ENCODE data around the gene NACA.
"Not testable (repeated sequence)": the region's sequence is repeated elsewhere in the genome, so short reads cannot be mapped to it uniquely, and the experiment has no call there.

NACA gene

DNA sequence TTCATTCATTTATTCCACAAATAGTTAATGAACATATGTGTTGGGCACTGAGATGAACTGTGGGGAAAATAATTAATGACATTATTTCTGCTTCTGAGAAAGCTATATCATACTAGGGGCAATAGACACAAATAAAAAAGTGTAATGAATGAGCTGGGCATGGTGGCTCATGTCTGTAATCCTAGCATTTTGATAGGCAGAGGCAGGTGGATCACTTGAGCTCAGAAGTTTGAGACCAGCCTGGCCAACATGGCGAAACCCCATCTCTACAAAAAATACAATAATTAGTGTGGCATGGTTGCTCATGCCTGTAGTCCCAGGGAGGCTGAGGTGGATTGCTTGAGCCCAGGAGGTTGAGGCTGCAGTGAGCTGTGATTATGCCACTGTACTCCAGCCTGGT is 32.9 kb upstream of the NACA start:
- not testable (repeated sequence) for H3K27me3 ChIP-seq (ENCODE audit: control insufficient read depth in 1 of 2, insufficient read depth in 2 of 2, low read length in 2 of 2); H3K4me1 ChIP-seq (ENCODE audit: insufficient read depth, low read length); H3K36me3 ChIP-seq (ENCODE audit: insufficient read depth, low read length); H3K9me3 ChIP-seq (ENCODE audit: low read length); H3K9ac ChIP-seq (ENCODE audit: low read length); H3K4me3 ChIP-seq (ENCODE audit: low read depth in 1 of 2, low read length in 2 of 2); H3K27ac ChIP-seq (ENCODE audit: low read depth, low read length)

DNA sequence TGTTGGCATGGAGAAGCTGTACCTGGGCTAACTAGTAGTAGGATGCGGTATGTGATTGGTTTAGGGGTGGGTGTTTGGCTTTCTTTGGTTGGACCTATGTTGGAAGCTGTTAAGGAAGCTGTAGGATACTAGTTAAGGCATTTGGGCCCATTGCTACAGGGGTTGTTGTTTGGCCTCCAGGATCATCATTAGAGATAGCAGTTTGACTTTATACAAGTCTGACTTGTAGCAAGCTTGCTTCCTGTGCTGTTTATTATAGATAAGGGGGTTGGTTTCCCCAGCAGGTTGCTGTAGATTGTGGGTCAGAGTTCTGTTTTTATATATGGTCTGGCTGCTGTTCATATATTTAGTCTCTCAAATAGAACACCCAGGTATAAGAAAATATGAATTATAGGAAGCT is 28.5 kb upstream of the NACA start:
- H3K4me1 ChIP-seq (ENCODE audit: insufficient read depth, low read length), result peaks cover 5% of the 10 kb centered on the region
- H3K4me3 ChIP-seq (ENCODE audit: low read depth in 1 of 2, low read length in 2 of 2), result no peak overlapping the region
- H3K9me3 ChIP-seq (ENCODE audit: low read length), result no peaks in the 10 kb centered on the region
- no peaks in the 10 kb centered on the region for H3K27me3 ChIP-seq (ENCODE audit: control insufficient read depth in 1 of 2, insufficient read depth in 2 of 2, low read length in 2 of 2)
- H3K9ac ChIP-seq (ENCODE audit: low read length), result no peak overlapping the region
- no peak overlapping the region for H3K27ac ChIP-seq (ENCODE audit: low read depth, low read length)
- peaks cover 4% of the 10 kb centered on the region for H3K36me3 ChIP-seq (ENCODE audit: insufficient read depth, low read length)

DNA sequence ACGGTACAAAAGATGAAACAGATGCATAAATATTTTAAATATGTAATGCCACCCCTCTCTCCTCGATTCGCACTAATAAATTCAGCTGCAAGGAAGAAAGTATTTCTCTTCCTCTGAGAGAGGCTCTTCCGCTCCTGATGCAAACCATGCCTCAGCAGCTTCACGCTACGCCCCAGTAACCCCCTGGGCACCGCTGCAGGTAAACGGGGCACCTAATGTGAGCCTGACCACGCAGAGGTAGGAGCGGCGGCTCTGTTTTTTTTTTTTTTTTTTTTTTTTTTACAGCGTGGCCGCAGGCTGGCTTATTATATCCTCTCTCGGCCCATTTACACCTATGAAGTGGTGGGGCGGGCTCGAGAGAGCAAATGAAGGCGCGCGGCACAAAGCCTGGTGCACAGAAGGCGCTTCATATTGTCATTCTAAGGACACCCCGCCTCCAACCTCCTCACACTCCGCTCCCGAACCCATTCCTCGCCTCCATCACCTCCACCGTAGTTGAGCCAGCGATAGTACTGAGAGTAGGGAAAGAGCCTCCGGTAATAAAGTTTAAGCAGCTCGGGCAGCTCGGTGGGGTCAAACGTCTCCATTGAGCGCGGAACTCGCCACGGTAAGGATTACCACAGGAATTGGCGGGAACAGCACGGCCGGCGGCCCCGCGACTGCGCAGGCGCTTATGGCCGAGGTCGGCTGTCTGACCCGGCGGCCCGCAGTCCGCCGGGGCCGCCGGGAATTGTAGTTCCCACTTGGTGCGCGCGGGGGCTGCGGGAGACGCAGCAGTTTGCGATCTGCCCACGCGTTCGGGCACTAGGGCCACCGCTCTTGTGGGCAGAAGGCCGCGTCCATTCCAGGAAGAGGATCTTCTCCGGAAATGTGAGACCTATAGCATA is 26.9 kb upstream of the NACA start, which contains the start of gene PRIM1:
Gene PRIM1 (minus strand): TSS at position 612 of the 887 bp plus-strand sequence. CDS start 25 bp downstream, at position 587.
- Histone ChIP-seq H3K9me3 (ENCODE audit: low read length) (no peaks in the 10 kb centered on the region), H3K27me3 (ENCODE audit: control insufficient read depth in 1 of 2, insufficient read depth in 2 of 2, low read length in 2 of 2) (no peaks in the 10 kb centered on the region), H3K36me3 (ENCODE audit: insufficient read depth, low read length) (peaks cover 9% of the 10 kb centered on the region), H3K9ac (ENCODE audit: low read length) (peak within 1 kb of the TSS; percentile 44), H3K4me3 (ENCODE audit: low read depth in 1 of 2, low read length in 2 of 2) (peak within 1 kb of the TSS; percentile 74 to 78), H3K27ac (ENCODE audit: low read depth, low read length) (peak within 1 kb of the TSS; percentile 41), H3K4me1 (ENCODE audit: insufficient read depth, low read length) (peaks cover 5% of the 10 kb centered on the region)

DNA sequence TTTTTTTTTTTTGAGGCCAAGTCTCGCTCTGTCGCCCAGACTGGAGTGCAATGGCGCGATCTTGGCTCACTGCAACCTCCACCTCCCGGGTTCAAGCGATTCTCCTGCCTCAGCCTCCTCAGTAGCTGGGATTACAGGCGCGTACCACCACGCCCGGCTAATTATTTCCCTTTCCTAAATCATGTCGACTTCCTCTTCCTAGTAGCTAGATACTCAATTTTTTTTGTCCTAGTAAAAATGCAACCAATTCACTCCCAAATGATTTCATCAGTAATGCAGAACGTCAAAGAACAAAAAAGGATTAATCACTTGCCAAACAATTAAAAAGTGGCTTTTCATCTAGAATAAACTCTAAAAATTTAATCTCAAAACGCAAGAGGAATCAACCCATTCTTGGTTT is 25.5 kb upstream of the NACA start:
- not testable (repeated sequence) for H3K9me3 ChIP-seq (ENCODE audit: low read length); H3K4me3 ChIP-seq (ENCODE audit: low read depth in 1 of 2, low read length in 2 of 2); H3K27ac ChIP-seq (ENCODE audit: low read depth, low read length); H3K27me3 ChIP-seq (ENCODE audit: control insufficient read depth in 1 of 2, insufficient read depth in 2 of 2, low read length in 2 of 2); H3K4me1 ChIP-seq (ENCODE audit: insufficient read depth, low read length); H3K9ac ChIP-seq (ENCODE audit: low read length)
- H3K36me3 ChIP-seq (ENCODE audit: insufficient read depth, low read length), result peaks cover 14% of the 10 kb centered on the region

DNA sequence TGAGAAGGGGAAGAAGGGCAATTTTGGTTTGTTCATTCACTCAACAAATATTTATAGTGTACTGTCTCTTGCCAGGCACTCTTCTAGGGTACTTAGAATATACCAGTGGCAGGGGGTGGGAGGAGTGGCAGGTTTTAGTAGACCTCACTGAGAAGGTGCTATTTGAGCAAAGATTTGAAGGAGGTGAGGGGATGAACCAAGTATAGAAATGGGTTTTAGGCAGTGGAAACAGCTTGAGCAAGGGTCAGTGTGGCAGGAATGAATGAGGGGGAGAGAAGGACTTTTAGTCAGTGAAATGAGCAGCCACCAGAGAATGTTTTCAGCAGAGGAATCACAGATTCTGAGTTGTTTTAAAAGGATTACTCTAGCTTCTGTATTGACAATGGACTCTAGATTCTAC is 24.8 kb upstream of the NACA start:
- Histone ChIP-seq H3K9ac (ENCODE audit: low read length) (no peak overlapping the region), H3K27ac (ENCODE audit: low read depth, low read length) (no peak overlapping the region), H3K4me1 (ENCODE audit: insufficient read depth, low read length) (peaks cover 5% of the 10 kb centered on the region), H3K36me3 (ENCODE audit: insufficient read depth, low read length) (peaks cover 14% of the 10 kb centered on the region), H3K27me3 (ENCODE audit: control insufficient read depth in 1 of 2, insufficient read depth in 2 of 2, low read length in 2 of 2) (no peaks in the 10 kb centered on the region), H3K9me3 (ENCODE audit: low read length) (no peaks in the 10 kb centered on the region), H3K4me3 (ENCODE audit: low read depth in 1 of 2, low read length in 2 of 2) (no peak overlapping the region)

DNA sequence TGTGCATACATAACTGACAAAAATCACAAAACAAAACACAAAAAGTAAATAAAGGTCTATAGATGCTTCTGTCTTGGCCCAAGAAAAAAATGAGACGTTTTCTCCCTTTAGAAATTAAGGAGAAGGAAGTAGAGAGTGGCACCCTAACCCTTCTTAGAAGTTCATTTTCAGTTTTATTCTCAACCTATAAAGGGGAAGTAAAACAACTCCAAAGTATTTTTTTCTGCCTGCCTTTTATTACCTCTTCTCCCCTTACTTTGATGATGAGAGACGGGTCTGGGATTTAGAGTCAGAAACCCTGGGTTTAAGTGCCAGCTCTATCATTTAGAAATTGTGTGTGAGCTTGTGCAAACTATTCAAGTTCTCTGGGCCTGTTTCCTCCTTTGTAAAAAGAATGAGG is 24.3 kb upstream of the NACA start:
- Histone ChIP-seq H3K9me3 (ENCODE audit: low read length) (no peaks in the 10 kb centered on the region), H3K9ac (ENCODE audit: low read length) (no peak overlapping the region), H3K4me1 (ENCODE audit: insufficient read depth, low read length) (peaks cover 5% of the 10 kb centered on the region), H3K27me3 (ENCODE audit: control insufficient read depth in 1 of 2, insufficient read depth in 2 of 2, low read length in 2 of 2) (no peaks in the 10 kb centered on the region), H3K27ac (ENCODE audit: low read depth, low read length) (no peak overlapping the region), H3K36me3 (ENCODE audit: insufficient read depth, low read length) (peaks cover 14% of the 10 kb centered on the region), H3K4me3 (ENCODE audit: low read depth in 1 of 2, low read length in 2 of 2) (no peak overlapping the region)

DNA sequence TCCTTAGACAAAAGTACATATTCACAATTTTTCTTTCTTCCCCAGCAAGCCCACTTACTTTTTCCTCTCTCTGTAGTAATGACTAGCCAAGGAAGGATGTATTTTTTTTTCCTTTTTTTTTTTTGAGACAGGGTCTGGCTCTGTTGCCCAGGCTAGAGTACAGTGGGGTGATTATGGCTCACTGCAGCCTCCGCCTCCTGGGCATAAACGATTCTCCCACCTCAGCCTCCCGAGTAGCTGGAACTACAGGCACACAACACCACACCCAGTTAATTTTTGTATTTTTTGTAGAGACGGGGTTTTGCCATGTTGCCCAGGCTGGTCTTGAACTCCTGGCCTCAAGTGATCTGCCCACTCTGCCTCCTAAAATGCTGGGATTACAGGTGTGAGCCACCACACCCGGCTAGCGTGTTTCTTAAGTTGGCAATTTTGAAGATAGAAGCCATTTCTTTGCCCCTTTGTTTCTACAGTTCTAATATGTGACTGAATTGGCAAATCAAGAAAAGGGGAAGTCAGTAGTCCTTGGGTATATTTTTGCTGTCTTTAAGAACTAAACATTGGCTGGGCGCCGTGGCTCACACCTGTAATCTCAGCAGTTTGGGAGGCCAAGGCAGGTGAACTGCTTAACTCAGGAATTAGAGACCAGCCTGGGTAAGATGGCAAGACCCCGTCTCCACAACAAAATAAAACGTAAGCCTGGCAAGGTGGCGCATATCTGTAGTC is 3.2 kb upstream of the NACA start:
- Histone ChIP-seq H3K36me3 (ENCODE audit: insufficient read depth, low read length) (no peaks in the 10 kb centered on the region), H3K27ac (ENCODE audit: low read depth, low read length) (no peak overlapping the region), H3K4me3 (ENCODE audit: low read depth in 1 of 2, low read length in 2 of 2) (no peak overlapping the region), H3K9me3 (ENCODE audit: low read length) (no peaks in the 10 kb centered on the region), H3K27me3 (ENCODE audit: control insufficient read depth in 1 of 2, insufficient read depth in 2 of 2, low read length in 2 of 2) (no peaks in the 10 kb centered on the region), H3K4me1 (ENCODE audit: insufficient read depth, low read length) (peaks cover 12% of the 10 kb centered on the region), H3K9ac (ENCODE audit: low read length) (no peak overlapping the region)

DNA sequence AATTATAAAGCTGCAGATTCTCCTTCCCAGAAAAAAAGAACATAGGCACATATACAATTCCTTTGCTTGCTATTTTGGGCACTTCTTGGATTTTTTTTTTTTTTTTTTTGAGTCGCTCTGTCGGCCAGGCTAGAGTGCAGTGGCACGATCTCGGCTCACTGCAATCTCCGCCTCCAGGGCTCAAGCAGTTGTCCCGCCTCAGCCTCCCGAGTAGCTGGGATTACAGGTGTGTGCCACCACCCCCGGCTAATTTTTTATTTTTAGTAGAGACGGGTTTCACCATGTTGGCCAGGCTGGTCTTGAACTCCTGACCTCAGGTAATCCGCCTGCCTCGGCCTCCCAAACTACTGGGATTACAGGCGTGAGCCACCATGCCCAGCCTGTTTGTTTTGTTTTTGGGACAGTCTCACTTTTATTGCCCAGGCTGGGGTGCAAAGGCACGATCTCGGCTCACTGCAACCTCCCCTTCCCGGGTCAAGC is 1.1 kb upstream of the NACA start:
- Histone ChIP-seq H3K4me3 (ENCODE audit: low read depth in 1 of 2, low read length in 2 of 2) (peak overlapping the region in 1 of 2 donors; percentile 96), H3K27ac (ENCODE audit: low read depth, low read length) (peak overlapping the region; percentile 84), H3K4me1 (ENCODE audit: insufficient read depth, low read length) (peaks cover 32% of the 10 kb centered on the region), H3K9ac (ENCODE audit: low read length) (peak overlapping the region; percentile 99), H3K36me3 (ENCODE audit: insufficient read depth, low read length) (peaks cover 15% of the 10 kb centered on the region)
- H3K27me3 ChIP-seq (ENCODE audit: control insufficient read depth in 1 of 2, insufficient read depth in 2 of 2, low read length in 2 of 2); H3K9me3 ChIP-seq (ENCODE audit: low read length): not testable (repeated sequence)

DNA sequence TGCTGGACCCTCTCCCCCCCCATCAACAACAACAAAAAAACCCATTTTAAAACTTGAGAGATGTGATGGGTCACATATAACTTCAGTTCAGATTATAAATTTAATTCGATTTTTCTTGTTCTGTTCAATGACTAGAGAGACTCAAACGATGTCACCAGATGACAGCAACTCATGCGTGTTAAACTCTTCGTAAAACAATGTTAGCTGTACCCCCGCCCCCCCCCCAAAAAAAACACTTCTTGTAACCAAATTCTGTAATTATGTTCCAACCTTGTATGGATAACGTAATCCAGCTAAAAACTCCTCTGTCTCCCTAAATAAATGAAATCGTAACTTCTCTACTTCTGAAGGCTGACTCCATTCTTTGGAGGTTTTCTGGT is 614 bp upstream of the NACA start:
- H3K36me3 ChIP-seq (ENCODE audit: insufficient read depth, low read length), result peaks cover 19% of the 10 kb centered on the region
- no peaks in the 10 kb centered on the region for H3K27me3 ChIP-seq (ENCODE audit: control insufficient read depth in 1 of 2, insufficient read depth in 2 of 2, low read length in 2 of 2)
- H3K4me3 ChIP-seq (ENCODE audit: low read depth in 1 of 2, low read length in 2 of 2), result peak overlapping the region; percentile 93 to 96
- H3K4me1 ChIP-seq (ENCODE audit: insufficient read depth, low read length), result peaks cover 37% of the 10 kb centered on the region
- H3K27ac ChIP-seq (ENCODE audit: low read depth, low read length), result peak overlapping the region; percentile 84
- H3K9ac ChIP-seq (ENCODE audit: low read length), result peak overlapping the region; percentile 99
- H3K9me3 ChIP-seq (ENCODE audit: low read length), result no peaks in the 10 kb centered on the region

DNA sequence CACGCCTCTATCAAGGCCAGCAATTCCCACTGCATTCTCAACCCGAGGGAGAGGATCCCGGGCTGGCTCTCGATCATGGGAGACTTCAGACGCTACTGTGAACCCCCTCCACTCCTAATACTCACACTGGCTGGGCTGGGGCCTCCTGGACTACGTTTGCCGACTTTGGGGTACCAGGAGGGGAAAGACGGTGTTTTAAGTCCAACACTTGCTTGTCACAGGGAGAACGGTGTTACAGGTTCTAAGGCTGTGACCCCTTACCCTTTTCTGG is 463 bp downstream of the NACA start:
- Histone ChIP-seq H3K27ac (ENCODE audit: low read depth, low read length) (peak overlapping the region; percentile 99), H3K4me1 (ENCODE audit: insufficient read depth, low read length) (peaks cover 48% of the 10 kb centered on the region), H3K36me3 (ENCODE audit: insufficient read depth, low read length) (peaks cover 29% of the 10 kb centered on the region), H3K4me3 (ENCODE audit: low read depth in 1 of 2, low read length in 2 of 2) (peak overlapping the region; percentile 93 to 96), H3K9me3 (ENCODE audit: low read length) (no peaks in the 10 kb centered on the region), H3K9ac (ENCODE audit: low read length) (peak overlapping the region; percentile 99), H3K27me3 (ENCODE audit: control insufficient read depth in 1 of 2, insufficient read depth in 2 of 2, low read length in 2 of 2) (no peaks in the 10 kb centered on the region)

DNA sequence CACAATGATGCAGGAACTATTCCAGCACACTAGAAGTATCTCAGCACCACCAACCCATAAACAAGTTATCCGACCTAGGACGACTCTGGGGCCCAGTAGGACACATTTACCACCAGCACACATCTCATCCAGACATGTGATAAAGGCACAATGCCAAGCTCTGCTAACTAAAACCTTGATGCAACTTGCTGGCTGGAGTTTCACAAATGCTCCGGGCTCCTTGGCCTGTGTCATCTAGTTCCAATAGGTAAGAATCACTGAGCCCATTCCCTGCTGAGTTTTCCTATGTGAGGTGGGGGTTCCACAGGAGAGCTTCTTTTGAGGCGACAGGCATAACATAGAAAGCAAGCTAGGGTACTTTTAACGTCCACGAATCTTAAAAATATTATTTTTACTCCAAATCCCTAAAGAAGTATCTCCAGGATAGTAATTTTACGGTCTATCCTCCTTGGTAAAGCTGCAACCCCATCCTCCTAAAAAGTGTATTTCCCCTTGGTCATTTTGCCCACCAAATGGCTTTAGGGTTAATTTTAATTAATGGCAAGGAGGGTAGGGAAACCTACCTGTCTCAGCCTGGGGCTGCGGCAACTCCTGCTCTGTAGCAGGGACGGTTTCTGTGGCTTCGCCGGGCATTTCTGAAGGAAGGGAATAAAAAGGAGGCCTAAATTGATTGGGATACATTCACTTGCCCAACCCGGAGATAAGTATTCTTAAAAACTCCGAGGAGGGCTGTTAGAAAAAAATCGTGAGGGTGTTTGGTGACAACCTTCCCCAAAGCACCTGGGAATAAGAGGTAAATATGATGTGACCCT is 1.0 kb downstream of the NACA start:
- H3K36me3 ChIP-seq (ENCODE audit: insufficient read depth, low read length), result peaks cover 32% of the 10 kb centered on the region
- peak overlapping the region; percentile 93 to 96 for H3K4me3 ChIP-seq (ENCODE audit: low read depth in 1 of 2, low read length in 2 of 2)
- H3K27ac ChIP-seq (ENCODE audit: low read depth, low read length), result peak overlapping the region; percentile 99
- no peaks in the 10 kb centered on the region for H3K9me3 ChIP-seq (ENCODE audit: low read length)
- H3K9ac ChIP-seq (ENCODE audit: low read length), result peak overlapping the region; percentile 99
- no peaks in the 10 kb centered on the region for H3K27me3 ChIP-seq (ENCODE audit: control insufficient read depth in 1 of 2, insufficient read depth in 2 of 2, low read length in 2 of 2)
- H3K4me1 ChIP-seq (ENCODE audit: insufficient read depth, low read length), result peaks cover 53% of the 10 kb centered on the region
